CD4-positive, alpha-beta memory T cell (primary cell): Measurements from ENCODE around the gene BCR. TPM values are rescaled to one million over a fixed set of nuclear protein-coding genes. Genes with fewer than 3 reads are reported as not detected.
A peak's percentile ranks its signal among the peaks of the same experiment; 100 is the strongest.
"Not testable (repeated sequence)": the region's sequence is repeated elsewhere in the genome, so short reads cannot be mapped to it uniquely, and the experiment has no call there.

Experiments used
- CTCF ChIA-PET: fragments of 350-600 bp; sonication (Branson Sonifier 250); formaldehyde crosslinking; loops from one replicate; lab custom pipeline; 2021; ENCODE audit warnings: inconsistent platforms; ENCODE audit not compliant: partially characterized antibody; lab: Charles Lee
- POLR2A ChIA-PET: fragments of 350-600 bp; sonication (Branson Sonifier 250); formaldehyde crosslinking; loops from one replicate; lab custom pipeline; 2021; ENCODE audit not compliant: partially characterized antibody; lab: Charles Lee
- DNase-seq, 5 donors: peaks; one replicate each; pipeline versions ENCODE4 v3.0.0 to v3.0.0-alpha.2; 2020 to 2022; ENCODE audit warnings: mixed read lengths in 1 of 5
- H3K27ac ChIP-seq: one replicate; pipeline ENCODE4 v1.7.0; 2013; ENCODE audit warnings: low read depth, low read length
- H3K27me3 ChIP-seq: 2 replicates; pipeline ENCODE4 v1.7.0; 2013; ENCODE audit warnings: mild to moderate bottlenecking, low read length, moderate library complexity; ENCODE audit not compliant: insufficient read depth
- H3K36me3 ChIP-seq: 2 replicates; pipeline ENCODE4 v1.7.0; 2013; ENCODE audit warnings: mild to moderate bottlenecking, low read length, moderate library complexity; ENCODE audit not compliant: insufficient read depth
- H3K4me1 ChIP-seq: 2 replicates; pipeline ENCODE4 v1.7.0; 2013; ENCODE audit warnings: mild to moderate bottlenecking, low read length, moderate library complexity; ENCODE audit not compliant: insufficient read depth
- H3K4me3 ChIP-seq, 2 donors: one replicate each; pipeline ENCODE4 v1.7.0; 2013; ENCODE audit warnings: low read length in 2 of 2, mild to moderate bottlenecking in 1 of 2
- H3K9me3 ChIP-seq, 2 donors: one replicate each; pipeline ENCODE4 v1.7.0; 2013; ENCODE audit warnings: low read length in 2 of 2, control low read depth in 1 of 2; ENCODE audit not compliant: control insufficient read depth in 1 of 2
- H3K27ac Mint-ChIP-seq, 7 donors: one replicate each; pipeline ENCODE4 v1.8.0; 2020 to 2021; ENCODE audit warnings: mixed read lengths in 7 of 7, mild to moderate bottlenecking in 6 of 7, inconsistent platforms in 3 of 7, moderate library complexity in 3 of 7
- H3K27me3 Mint-ChIP-seq, 2 donors: one replicate each; pipeline ENCODE4 v1.8.0; 2020 to 2021; ENCODE audit warnings: mixed read lengths in 2 of 2
- H3K36me3 Mint-ChIP-seq, 2 donors: one replicate each; pipeline ENCODE4 v1.8.0; 2020 to 2021; ENCODE audit warnings: mixed read lengths in 2 of 2, inconsistent platforms in 1 of 2, mild to moderate bottlenecking in 1 of 2
- H3K4me1 Mint-ChIP-seq, 4 donors: one replicate each; pipeline ENCODE4 v1.8.0; 2020 to 2021; ENCODE audit warnings: mixed read lengths in 4 of 4, mild to moderate bottlenecking in 1 of 4
- H3K4me3 Mint-ChIP-seq, 8 donors: one replicate each; pipeline ENCODE4 v1.8.0; 2020 to 2021; ENCODE audit warnings: mixed read lengths in 8 of 8, mild to moderate bottlenecking in 7 of 8, moderate library complexity in 6 of 8, inconsistent platforms in 3 of 8
- H3K9me3 Mint-ChIP-seq, 8 donors: one replicate each; pipeline ENCODE4 v1.8.0; 2020 to 2021; ENCODE audit warnings: mixed read lengths in 8 of 8, mild to moderate bottlenecking in 5 of 8, inconsistent platforms in 3 of 8, moderate library complexity in 1 of 8
- intact Hi-C: fragments of 100-400 bp; cut with micrococcal nuclease; formaldehyde crosslinking; loops from one replicate; pipeline ENCODE4 v1.15.1; 2023
- polyA plus RNA-seq, 2 donors: library from polyadenylated mRNA; unstranded; fragments of 300-500 nt; fragmentation: Illumina TruSeq; gene quantifications; one replicate each; pipeline ENCODE4 v1.2.3, GENCODE V29; 2021
- total RNA-seq, 2 experiments: library from RNA; stranded (reverse); gene quantifications; one replicate each; pipeline ENCODE4 v1.2.3, GENCODE V29; 2021

The BCR gene
- total and polyA plus RNA-seq, 4 experiments from 2014 or later, result 3.3 to 75.6 (median 51.2) TPM

DNA sequence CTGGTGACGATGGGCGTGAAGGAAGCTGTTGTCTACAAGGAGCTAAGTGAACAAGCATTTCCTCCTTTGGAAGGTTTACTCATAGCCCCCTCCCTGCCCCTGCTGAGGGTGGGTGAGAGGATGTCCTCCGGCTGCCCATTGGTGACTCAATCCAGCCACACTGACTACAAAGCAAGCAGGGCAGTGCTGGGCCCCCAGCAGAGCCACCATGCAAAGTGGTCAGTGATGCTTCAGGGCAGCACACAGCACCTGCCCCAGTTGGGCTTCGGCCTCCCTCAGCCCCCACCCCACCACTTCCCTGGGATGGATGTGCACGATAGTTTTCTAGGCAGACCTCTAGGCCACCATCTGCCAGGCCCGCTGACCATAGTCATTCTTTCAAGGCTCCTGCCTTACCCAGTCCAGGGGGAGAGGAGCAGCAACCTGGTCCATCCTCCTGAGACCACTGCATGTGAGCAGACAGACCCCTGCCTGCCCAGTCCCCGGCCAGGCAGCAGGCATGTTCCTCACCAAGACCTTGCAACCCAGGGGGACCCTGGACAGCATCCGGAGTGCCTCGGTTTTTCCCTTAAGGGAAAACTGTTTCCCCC, 125.1 kb downstream of the BCR start:
- peaks cover 15% of the 10 kb centered on the region for H3K36me3 ChIP-seq
- CTCF ChIA-PET, result interaction anchor here (1.3 kb wide), 2 partner anchors 9 to 80 kb away, joined by 3 to 5 read pairs; no protein-coding TSS in a partner anchor
- H3K4me3 ChIP-seq, result no peak overlapping the region

DNA sequence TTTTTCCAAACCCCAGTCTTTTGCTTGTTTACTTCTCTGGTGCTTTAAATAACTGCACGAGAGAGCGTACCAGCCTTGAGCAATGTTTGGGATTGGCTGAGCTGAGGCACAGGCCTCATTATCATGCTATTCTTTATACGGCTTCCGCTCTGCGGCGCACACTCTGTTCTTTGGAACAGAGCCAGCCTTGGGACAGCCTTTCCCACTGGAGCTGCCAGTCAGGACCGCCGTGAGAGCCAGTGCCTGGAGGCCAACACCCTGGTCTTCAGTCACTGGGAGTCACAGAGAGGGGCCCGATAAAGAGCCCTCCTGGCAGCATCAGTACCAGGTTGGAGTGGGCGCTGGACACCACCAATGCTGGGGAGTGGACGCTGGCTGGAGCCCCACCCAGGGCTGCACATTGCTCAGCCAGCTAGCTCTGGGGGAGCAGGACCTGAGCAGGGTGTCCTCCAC, 125.6 kb downstream of the BCR start:
- ChIA-PET POLR2A (no interaction called here), CTCF (interaction anchor here (1.3 kb wide), 2 partner anchors 8 to 80 kb away, joined by 3 to 5 read pairs; no protein-coding TSS in a partner anchor)
- no peak overlapping the region for H3K27ac Mint-ChIP-seq
- H3K36me3 Mint-ChIP-seq, result peaks cover 16 to 26% of the 10 kb centered on the region in 2 donors
- no peak for DNase-seq
- H3K4me3 Mint-ChIP-seq, result no peak overlapping the region
- no peaks in the 10 kb centered on the region for H3K9me3 Mint-ChIP-seq
- Histone ChIP-seq H3K4me3 (no peak overlapping the region), H3K4me1 (no peaks in the 10 kb centered on the region), H3K27ac (no peak overlapping the region), H3K36me3 (peaks cover 12% of the 10 kb centered on the region), H3K9me3 (no peaks in the 10 kb centered on the region), H3K27me3 (no peaks in the 10 kb centered on the region)
- intact Hi-C loops, result no loop called here
- H3K4me1 Mint-ChIP-seq, result no peaks in the 10 kb centered on the region
- no peaks in the 10 kb centered on the region for H3K27me3 Mint-ChIP-seq

More for the DNA sequence above, 125.1 kb downstream of the BCR start:
- intact Hi-C loops, result no loop called here
- no peaks in the 10 kb centered on the region for H3K9me3 Mint-ChIP-seq
- peaks cover 16 to 30% of the 10 kb centered on the region in 2 donors for H3K36me3 Mint-ChIP-seq
- Histone ChIP-seq H3K27ac (no peak overlapping the region), H3K4me1 (no peaks in the 10 kb centered on the region), H3K27me3 (no peaks in the 10 kb centered on the region), H3K9me3 (no peaks in the 10 kb centered on the region)
- H3K27me3 Mint-ChIP-seq, result no peaks in the 10 kb centered on the region
- peak overlapping the region in 1 of 7 donors; percentile 68 for H3K27ac Mint-ChIP-seq
- POLR2A ChIA-PET, result no interaction called here
- H3K4me1 Mint-ChIP-seq, result no peaks in the 10 kb centered on the region
- DNase-seq, result no peak
- no peak overlapping the region for H3K4me3 Mint-ChIP-seq

DNA sequence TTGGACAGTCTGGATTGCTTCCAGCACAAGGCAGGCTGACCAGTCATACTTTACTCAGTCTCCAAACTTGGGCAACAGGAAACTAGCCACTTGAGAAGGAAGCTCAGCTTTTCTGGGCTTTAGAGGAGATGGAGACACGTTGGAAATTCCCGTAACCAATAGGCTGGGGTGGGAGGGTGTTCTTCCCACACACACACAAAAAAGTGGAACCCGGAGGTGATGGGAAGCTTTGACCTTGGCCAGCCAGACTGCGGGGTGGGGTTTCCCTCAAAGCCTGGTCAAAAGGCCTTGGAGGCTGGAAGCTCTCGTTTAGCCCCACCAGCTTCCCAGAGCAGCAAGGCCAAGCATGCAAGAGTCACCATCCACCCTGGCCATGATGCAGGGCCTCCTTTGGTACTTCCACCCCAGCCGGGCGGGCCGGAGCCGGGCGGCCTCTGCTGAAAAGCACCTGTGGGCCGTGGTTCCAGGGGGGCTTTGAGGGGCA, 126.2 kb downstream of the BCR start:
- DNase-seq, result no peak
- ChIA-PET POLR2A (no interaction called here), CTCF (interaction anchor here (1.3 kb wide), 2 partner anchors 8 to 79 kb away, joined by 3 to 5 read pairs; no protein-coding TSS in a partner anchor)
- Mint-ChIP-seq H3K27ac (peak overlapping the region in 1 of 7 donors; percentile 48), H3K27me3 (no peaks in the 10 kb centered on the region), H3K36me3 (peaks cover 14 to 21% of the 10 kb centered on the region in 2 donors), H3K4me3 (no peak overlapping the region), H3K9me3 (no peaks in the 10 kb centered on the region), H3K4me1 (no peaks in the 10 kb centered on the region)
- no peak overlapping the region for H3K4me3 ChIP-seq
- intact Hi-C loops, result no loop called here
- no peaks in the 10 kb centered on the region for H3K27me3 ChIP-seq
- no peaks in the 10 kb centered on the region for H3K4me1 ChIP-seq
- H3K36me3 ChIP-seq, result peaks cover 12% of the 10 kb centered on the region
- H3K27ac ChIP-seq, result no peak overlapping the region
- no peaks in the 10 kb centered on the region for H3K9me3 ChIP-seq

DNA sequence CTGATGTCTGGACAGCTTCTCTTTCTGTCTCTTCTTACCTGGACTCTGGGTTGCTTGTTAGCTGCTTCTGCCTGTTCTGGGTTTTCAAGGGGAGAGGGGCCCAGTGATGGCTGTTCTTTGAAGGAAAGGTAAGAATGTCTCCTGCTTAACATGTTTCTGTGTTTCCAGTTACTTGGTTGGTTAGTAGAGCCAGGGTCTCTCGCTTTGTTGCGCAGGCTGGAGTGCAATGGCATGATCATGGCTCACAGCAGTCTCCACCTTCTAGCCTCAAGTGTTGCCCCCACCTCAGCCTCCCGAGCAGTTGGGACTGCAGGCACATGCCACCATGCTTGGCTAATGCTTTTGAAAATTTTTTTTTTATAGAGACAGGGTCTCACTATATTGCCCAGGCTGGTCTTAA, 126.6 kb downstream of the BCR start:
- Histone ChIP-seq H3K4me3 (no peak overlapping the region), H3K9me3 (no peaks in the 10 kb centered on the region), H3K27ac (no peak overlapping the region), H3K36me3 (peaks cover 12% of the 10 kb centered on the region), H3K4me1 (no peaks in the 10 kb centered on the region), H3K27me3 (no peaks in the 10 kb centered on the region)
- no peak overlapping the region for H3K4me3 Mint-ChIP-seq
- ChIA-PET POLR2A (no interaction called here), CTCF (interaction anchor here (1.3 kb wide), 1 partner anchor 79 kb away, joined by 5 read pairs; no protein-coding TSS in a partner anchor)
- no peak overlapping the region for H3K27ac Mint-ChIP-seq
- intact Hi-C loops, result no loop called here
- no peak for DNase-seq
- no peaks in the 10 kb centered on the region for H3K27me3 Mint-ChIP-seq
- no peaks in the 10 kb centered on the region for H3K4me1 Mint-ChIP-seq
- H3K9me3 Mint-ChIP-seq, result no peaks in the 10 kb centered on the region
- H3K36me3 Mint-ChIP-seq, result peaks cover 12 to 20% of the 10 kb centered on the region in 2 donors

DNA sequence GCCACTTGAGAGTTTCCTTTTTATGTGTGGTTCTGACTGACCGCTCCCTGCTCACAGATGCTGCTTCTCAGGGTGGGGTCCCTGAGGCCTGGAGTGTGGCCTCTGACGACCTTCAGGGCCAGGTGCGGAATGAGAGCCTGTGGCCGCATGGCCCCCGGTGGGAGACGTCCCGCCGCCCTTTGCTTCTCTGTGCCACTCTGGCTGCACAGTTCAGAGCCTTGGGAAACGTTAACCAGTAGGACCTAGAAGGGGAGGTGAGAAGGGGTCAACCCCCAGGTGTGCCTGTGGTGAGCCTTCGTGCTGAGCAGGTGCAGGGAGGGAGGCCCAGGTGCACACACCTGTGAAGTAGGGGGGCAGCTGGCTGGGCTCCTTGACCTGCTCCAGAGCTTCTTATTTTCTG, 127.2 kb downstream of the BCR start:
- H3K36me3 ChIP-seq, H3K27ac Mint-ChIP-seq, H3K4me3 Mint-ChIP-seq, H3K4me1 ChIP-seq, H3K27me3 Mint-ChIP-seq, H3K4me3 ChIP-seq, H3K9me3 ChIP-seq, DNase-seq, H3K9me3 Mint-ChIP-seq, POLR2A ChIA-PET, intact Hi-C loops, H3K27me3 ChIP-seq, H3K27ac ChIP-seq, CTCF ChIA-PET, H3K4me1 Mint-ChIP-seq: not testable (repeated sequence)
- H3K36me3 Mint-ChIP-seq, result peaks cover 12 to 20% of the 10 kb centered on the region in 2 donors

DNA sequence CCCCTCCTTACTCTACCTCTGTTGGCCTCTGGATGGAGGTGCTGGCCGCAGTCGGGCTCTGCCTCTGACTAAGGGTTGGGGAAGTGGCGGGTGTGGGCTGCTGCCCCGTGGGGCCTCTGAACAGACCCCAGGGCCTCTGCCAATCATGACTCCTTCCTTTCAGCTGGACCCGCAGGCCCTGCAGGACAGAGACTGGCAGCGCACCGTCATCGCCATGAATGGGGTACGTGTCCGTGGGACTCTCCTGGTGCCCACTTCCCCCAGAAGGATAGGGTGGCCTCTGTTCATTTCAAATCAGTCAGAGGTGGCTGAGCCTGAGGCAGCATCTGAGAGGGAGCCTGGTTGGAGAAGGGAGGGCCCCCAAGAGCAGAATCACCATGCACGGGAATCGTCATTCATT, 129.0 kb downstream of the BCR start:
- H3K4me1 Mint-ChIP-seq, H3K4me1 ChIP-seq, H3K27ac Mint-ChIP-seq, H3K4me3 ChIP-seq, H3K27me3 Mint-ChIP-seq, H3K4me3 Mint-ChIP-seq, H3K27me3 ChIP-seq, H3K27ac ChIP-seq, H3K9me3 Mint-ChIP-seq, DNase-seq, intact Hi-C loops, POLR2A ChIA-PET, H3K9me3 ChIP-seq, H3K36me3 ChIP-seq: not testable (repeated sequence)
- CTCF ChIA-PET, result interaction anchor here (0.6 kb wide), 1 partner anchor 19 kb away, joined by 3 read pairs; no protein-coding TSS in a partner anchor
- H3K36me3 Mint-ChIP-seq, result peaks cover 8 to 17% of the 10 kb centered on the region in 2 donors

DNA sequence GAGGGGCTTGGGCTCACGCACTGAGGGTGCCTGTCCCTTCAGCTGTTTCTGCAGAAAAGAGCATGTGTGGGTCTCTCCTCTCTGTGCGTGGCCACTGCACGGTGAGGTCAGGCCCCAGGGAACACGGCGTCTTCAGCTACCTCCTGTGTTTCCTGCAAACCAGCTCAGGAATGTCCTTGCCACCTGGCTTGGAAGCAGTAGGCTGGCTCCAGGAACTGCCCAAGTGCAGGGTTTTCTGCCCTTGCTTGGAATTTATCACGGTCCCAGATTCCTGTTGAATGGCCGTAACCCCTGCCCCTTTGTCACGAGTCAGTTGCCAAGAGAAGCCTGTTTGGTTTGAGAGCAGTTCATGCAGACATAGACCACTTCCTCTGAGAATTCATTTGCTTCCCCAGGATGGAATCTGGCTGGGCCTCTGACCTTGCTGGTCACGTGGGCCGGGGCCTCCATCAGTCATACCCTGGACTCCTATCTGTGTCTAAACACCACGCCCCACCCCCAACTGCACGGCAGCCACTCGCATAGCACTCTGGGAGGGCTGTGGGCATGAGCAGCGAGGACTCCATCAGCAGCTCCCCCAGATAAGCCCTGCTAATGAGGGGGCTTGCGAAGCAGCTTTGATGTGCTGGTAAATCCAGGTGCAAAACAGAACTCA, 130.3 kb downstream of the BCR start:
- H3K9me3 ChIP-seq, H3K36me3 ChIP-seq, H3K4me1 ChIP-seq, DNase-seq, H3K4me1 Mint-ChIP-seq, H3K9me3 Mint-ChIP-seq, H3K27ac ChIP-seq, H3K27ac Mint-ChIP-seq, CTCF ChIA-PET, H3K4me3 ChIP-seq, H3K27me3 ChIP-seq, intact Hi-C loops, H3K4me3 Mint-ChIP-seq, POLR2A ChIA-PET, H3K27me3 Mint-ChIP-seq: not testable (repeated sequence)
- H3K36me3 Mint-ChIP-seq, result peaks cover 9 to 22% of the 10 kb centered on the region in 2 donors
